ENCODE data around the gene PHGDH. TPM values are rescaled to one million over a fixed set of nuclear protein-coding genes. Genes with fewer than 3 reads are reported as not detected.

Gene PHGDH
- total RNA-seq, 1 experiment from 2014 or later, result 373 TPM

DNA sequence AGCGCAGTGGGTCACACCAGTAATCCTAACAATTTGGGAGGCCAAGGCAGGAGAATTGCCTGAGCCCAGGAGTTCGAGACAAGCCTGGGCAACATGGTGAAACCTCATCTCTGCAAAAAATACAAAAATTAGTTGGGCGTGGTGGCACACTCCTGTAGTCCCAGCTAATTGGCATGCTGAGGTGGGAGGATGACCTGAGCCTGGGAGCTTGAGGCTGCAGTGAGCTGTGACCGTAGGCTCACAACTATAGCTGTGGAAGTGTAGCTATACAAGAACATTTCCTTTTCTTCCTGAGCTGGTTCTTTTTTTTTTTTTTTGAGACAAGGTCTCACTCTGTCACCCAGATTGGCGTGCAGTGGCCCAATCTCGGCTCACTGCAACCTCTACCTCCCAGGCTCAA lies 44.6 kb upstream of the PHGDH start:
- CTCF ChIA-PET, result no interaction called here
- no peaks in the 10 kb centered on the region for H3K79me2 ChIP-seq (ENCODE audit: low read depth)
- H3K4me3 ChIP-seq, result no peak overlapping the region
- H3K9me3 ChIP-seq (ENCODE audit: insufficient read depth, low read depth), result peaks cover 4% of the 10 kb centered on the region; the same call in 1 of the 2 replicates
- no peaks in the 10 kb centered on the region for H3K9me2 ChIP-seq (ENCODE audit: insufficient read depth)
- no peak for DNase-seq
- intact Hi-C loops (cut with micrococcal nuclease; ENCODE audit: unreplicated experiment), result no loop called here
- no peaks in the 10 kb centered on the region for H3K36me3 ChIP-seq (ENCODE audit: low read depth)
- no peak overlapping the region for H3K4me2 ChIP-seq
- H3F3A ChIP-seq (ENCODE audit: insufficient read depth, low read depth), result peaks cover 7% of the 10 kb centered on the region
- no peaks in the 10 kb centered on the region for H4K20me1 ChIP-seq (ENCODE audit: insufficient read depth)
- no TSS peak for BruUV-seq (replicated peaks)
- H3K4me1 ChIP-seq (replicated peaks; ENCODE audit: insufficient read depth), result peaks cover 8% of the 10 kb centered on the region
- POLR2A ChIA-PET (ENCODE audit: unreplicated experiment), result no interaction called here
- H2AFZ ChIP-seq, result no peak overlapping the region
- no peak overlapping the region for H3K27ac ChIP-seq
- no peak for TF ChIP-seq EZH2 (IDR thresholded peaks at IDR 0.05; ENCODE audit: low read depth)
- TF ChIP-seq, protein P1, sequence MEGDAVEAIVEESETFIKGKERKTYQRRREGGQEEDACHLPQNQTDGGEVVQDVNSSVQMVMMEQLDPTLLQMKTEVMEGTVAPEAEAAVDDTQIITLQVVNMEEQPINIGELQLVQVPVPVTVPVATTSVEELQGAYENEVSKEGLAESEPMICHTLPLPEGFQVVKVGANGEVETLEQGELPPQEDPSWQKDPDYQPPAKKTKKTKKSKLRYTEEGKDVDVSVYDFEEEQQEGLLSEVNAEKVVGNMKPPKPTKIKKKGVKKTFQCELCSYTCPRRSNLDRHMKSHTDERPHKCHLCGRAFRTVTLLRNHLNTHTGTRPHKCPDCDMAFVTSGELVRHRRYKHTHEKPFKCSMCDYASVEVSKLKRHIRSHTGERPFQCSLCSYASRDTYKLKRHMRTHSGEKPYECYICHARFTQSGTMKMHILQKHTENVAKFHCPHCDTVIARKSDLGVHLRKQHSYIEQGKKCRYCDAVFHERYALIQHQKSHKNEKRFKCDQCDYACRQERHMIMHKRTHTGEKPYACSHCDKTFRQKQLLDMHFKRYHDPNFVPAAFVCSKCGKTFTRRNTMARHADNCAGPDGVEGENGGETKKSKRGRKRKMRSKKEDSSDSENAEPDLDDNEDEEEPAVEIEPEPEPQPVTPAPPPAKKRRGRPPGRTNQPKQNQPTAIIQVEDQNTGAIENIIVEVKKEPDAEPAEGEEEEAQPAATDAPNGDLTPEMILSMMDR (conservative IDR thresholded peaks at IDR 0.05), result no peak
- H3K27me3 ChIP-seq (ENCODE audit: insufficient read depth, low read depth), result no peaks in the 10 kb centered on the region

GRCh38 chr1:119670898-119671297 lies 40.8 kb upstream of the PHGDH start:
- Histone ChIP-seq H3K4me1 (replicated peaks; ENCODE audit: insufficient read depth) (peaks cover 43% of the 10 kb centered on the region), H3K27me3 (ENCODE audit: insufficient read depth, low read depth) (no peaks in the 10 kb centered on the region), H3F3A (ENCODE audit: insufficient read depth, low read depth) (peaks cover 38% of the 10 kb centered on the region), H3K27ac (no peak overlapping the region), H3K4me2 (no peak overlapping the region), H3K79me2 (ENCODE audit: low read depth) (no peaks in the 10 kb centered on the region), H2AFZ (no peak overlapping the region), H3K9me2 (ENCODE audit: insufficient read depth) (no peaks in the 10 kb centered on the region), H3K4me3 (no peak overlapping the region), H3K9me3 (ENCODE audit: insufficient read depth, low read depth) (peaks cover 4% of the 10 kb centered on the region; the same call in 1 of the 2 replicates), H4K20me1 (ENCODE audit: insufficient read depth) (no peaks in the 10 kb centered on the region), H3K36me3 (ENCODE audit: low read depth) (no peaks in the 10 kb centered on the region)
- POLR2A ChIA-PET (ENCODE audit: unreplicated experiment), result no interaction called here
- BruUV-seq (replicated peaks), result no TSS peak
- intact Hi-C loops (cut with micrococcal nuclease; ENCODE audit: unreplicated experiment), result no loop called here
- DNase-seq, result no peak
- CTCF ChIA-PET, result no interaction called here
- TF ChIP-seq EZH2 (IDR thresholded peaks at IDR 0.05; ENCODE audit: low read depth), result no peak
- TF ChIP-seq, protein P1 (conservative IDR thresholded peaks at IDR 0.05), result no peak

DNA sequence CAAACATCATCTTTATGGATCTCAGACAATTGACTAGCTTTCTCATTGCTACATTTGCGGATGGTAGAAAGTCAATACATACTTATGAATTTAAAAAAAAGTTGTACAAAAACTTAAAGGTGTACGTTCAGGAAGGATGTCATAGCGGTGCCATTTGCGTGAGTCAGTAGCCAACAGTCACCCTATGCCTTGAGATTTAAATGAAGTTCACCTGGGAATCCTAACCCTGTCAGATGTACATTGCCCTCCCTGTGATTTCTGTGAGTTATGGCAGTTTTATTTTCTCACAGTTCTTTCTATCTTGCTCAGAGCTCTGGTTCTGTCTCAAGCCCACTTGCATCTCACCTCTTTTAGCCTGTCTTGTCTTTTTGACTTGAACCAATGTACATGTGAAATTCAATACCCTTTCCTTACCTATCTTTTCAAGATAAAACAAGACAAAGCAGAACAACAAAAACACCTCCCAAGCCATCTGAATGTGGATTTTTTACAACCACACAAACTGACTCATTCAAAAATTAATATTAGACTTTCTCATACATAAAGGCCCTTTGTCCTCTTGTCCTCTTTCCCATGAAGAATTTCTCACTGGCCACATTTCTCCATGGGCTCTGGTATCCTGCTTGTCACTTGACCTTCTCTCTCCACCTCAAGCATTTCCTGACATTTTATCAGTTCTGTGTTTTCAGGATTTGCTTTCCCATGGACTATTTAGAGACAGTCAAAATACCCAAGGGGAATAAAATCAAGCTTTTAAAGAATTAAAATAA lies 38.4 kb upstream of the PHGDH start:
- Histone ChIP-seq H3F3A (ENCODE audit: insufficient read depth, low read depth) (peaks cover 38% of the 10 kb centered on the region), H2AFZ (no peak overlapping the region), H3K4me1 (replicated peaks; ENCODE audit: insufficient read depth) (peaks cover 45% of the 10 kb centered on the region), H3K36me3 (ENCODE audit: low read depth) (no peaks in the 10 kb centered on the region), H3K9me2 (ENCODE audit: insufficient read depth) (no peaks in the 10 kb centered on the region), H3K27ac (peak overlapping the region; percentile 97), H3K4me3 (peak overlapping the region; percentile 35; the same call in 1 of the 2 replicates), H3K4me2 (peak overlapping the region; percentile 79), H3K27me3 (ENCODE audit: insufficient read depth, low read depth) (no peaks in the 10 kb centered on the region), H4K20me1 (ENCODE audit: insufficient read depth) (no peaks in the 10 kb centered on the region), H3K79me2 (ENCODE audit: low read depth) (no peaks in the 10 kb centered on the region), H3K9me3 (ENCODE audit: insufficient read depth, low read depth) (peaks cover 4% of the 10 kb centered on the region; the same call in 1 of the 2 replicates)
- ChIA-PET CTCF (interaction anchor here (0.6 kb wide), 1 partner anchor 60 kb away, joined by 4 read pairs; no protein-coding TSS in a partner anchor), POLR2A (ENCODE audit: unreplicated experiment) (interaction anchor here (0.6 to 0.9 kb wide), 2 partner anchors 39 to 56 kb away, joined by 3 to 7 read pairs; no protein-coding TSS in a partner anchor)
- intact Hi-C loops (cut with micrococcal nuclease; ENCODE audit: unreplicated experiment), result no loop called here
- TF ChIP-seq, protein P1 (conservative IDR thresholded peaks at IDR 0.05), result no peak
- no peak for TF ChIP-seq EZH2 (IDR thresholded peaks at IDR 0.05; ENCODE audit: low read depth)
- BruUV-seq (replicated peaks), result no TSS peak
- peak; percentile 32 to 93 for DNase-seq
